Fibroblast of lung (primary cell): ENCODE results near the gene AFAP1. TPM values are rescaled to one million over a fixed set of nuclear protein-coding genes. Genes with fewer than 3 reads are reported as not detected.

ENCODE experiments used
- DNase-seq, 2 donors: peaks; one replicate each; pipeline versions ENCODE4 v3.0.0 to v3.0.0-alpha.2; 2010; ENCODE audit warnings: low read depth in 2 of 2
- H2AFZ ChIP-seq: 2 replicates; pipeline ENCODE4 v1.5.1; 2012; ENCODE audit warnings: low read length, control low read depth, inconsistent platforms
- H3K27ac ChIP-seq: 2 replicates; pipeline ENCODE4 v1.5.1; 2011; ENCODE audit warnings: low read length, control low read depth; ENCODE audit not compliant: insufficient read depth
- H3K27me3 ChIP-seq: 2 replicates; pipeline ENCODE4 v1.5.1; 2011; ENCODE audit warnings: mild to moderate bottlenecking, low read length; ENCODE audit not compliant: control insufficient read depth, insufficient read depth
- H3K36me3 ChIP-seq: 2 replicates; pipeline ENCODE4 v1.5.1; 2011; ENCODE audit warnings: low read length; ENCODE audit not compliant: control insufficient read depth, insufficient read depth
- H3K4me1 ChIP-seq: 2 replicates; pipeline ENCODE4 v1.5.1; 2011; ENCODE audit warnings: low read length; ENCODE audit not compliant: control insufficient read depth, insufficient read depth; ENCODE audit errors: extremely low read depth
- H3K4me2 ChIP-seq: 2 replicates; pipeline ENCODE4 v1.5.1; 2011; ENCODE audit warnings: low read length, control low read depth; ENCODE audit not compliant: insufficient read depth; ENCODE audit errors: extremely low read depth
- H3K4me3 ChIP-seq, 4 experiments: fragments of 200-600 bp in 1 of 4; sonication (generic) in 1 of 4; replicated peaks in 1 of 4; 2 replicates each; pipeline ENCODE4 v1.5.1; 2011 to 2016; ENCODE audit warnings: low read length in 4 of 4, low read depth in 3 of 4, mild to moderate bottlenecking in 3 of 4, control low read depth in 2 of 4, inconsistent platforms in 1 of 4, mixed read lengths in 1 of 4; ENCODE audit not compliant: insufficient read depth in 1 of 4; ENCODE audit errors: control extremely low read depth in 1 of 4
- H3K79me2 ChIP-seq: 2 replicates; pipeline ENCODE4 v1.5.1; 2012; ENCODE audit warnings: mild to moderate bottlenecking, low read length, inconsistent platforms; ENCODE audit not compliant: control insufficient read depth, insufficient read depth
- H3K9ac ChIP-seq: 2 replicates; pipeline ENCODE4 v1.5.1; 2011; ENCODE audit warnings: mild to moderate bottlenecking, low read length, control low read depth; ENCODE audit not compliant: insufficient read depth
- H3K9me3 ChIP-seq: 2 replicates; pipeline ENCODE4 v1.5.1; 2012; ENCODE audit warnings: low read depth, low read length; ENCODE audit not compliant: control insufficient read depth, insufficient read depth
- H4K20me1 ChIP-seq: 2 replicates; pipeline ENCODE4 v1.5.1; 2011; ENCODE audit warnings: low read length; ENCODE audit not compliant: control insufficient read depth, insufficient read depth; ENCODE audit errors: extremely low read depth
- CTCF ChIP-seq, 2 donors: IDR thresholded peaks in 1 of 2; conservative IDR thresholded peaks in 1 of 2; 1 replicate in 1 of 2; 2 replicates in 1 of 2; pipeline ENCODE4 v1.5.1; 2011 to 2012; ENCODE audit warnings: low read length in 2 of 2, control low read depth in 1 of 2, inconsistent platforms in 1 of 2, low read depth in 1 of 2, mild to moderate bottlenecking in 1 of 2
- EZH2 ChIP-seq: IDR thresholded peaks from 2 replicates; pipeline ENCODE4 v1.5.1; 2012; ENCODE audit warnings: low read length, control low read depth, mild to moderate bottlenecking; ENCODE audit errors: missing control alignments
- polyA plus RNA-seq, 2 donors: library from polyadenylated mRNA; depleted of rRNA in 1 of 2; stranded (reverse) in 1 of 2; unstranded in 1 of 2; fragments of >200 nt; gene quantifications; 2 replicates each; pipeline ENCODE4 v1.2.1, GENCODE V29; 2011 to 2012; ENCODE audit warnings: missing spikeins in 1 of 2
- total RNA-seq: library from RNA; depleted of rRNA; stranded (reverse); fragments of >200 nt; gene quantifications from 2 replicates; pipeline ENCODE4 v1.2.1, GENCODE V29; 2014

The AFAP1 gene
- total and polyA plus RNA-seq, 2 donors (not counting 1 experiment from before 2014, with no cell fraction given) = 21.8 to 30.1 TPM

GRCh38 chr4:7862561-7863192 lies 77.0 kb downstream of the AFAP1 start:
- peaks cover 15% of the 10 kb centered on the region for H3K4me1 ChIP-seq
- H2AFZ ChIP-seq = no peak overlapping the region
- peak; percentile 39 to 52 for DNase-seq
- no peaks in the 10 kb centered on the region for H3K9me3 ChIP-seq
- H3K36me3 ChIP-seq = peaks cover 4% of the 10 kb centered on the region
- no peaks in the 10 kb centered on the region for H4K20me1 ChIP-seq
- no peak overlapping the region for H3K27ac ChIP-seq
- no peak overlapping the region for H3K9ac ChIP-seq
- H3K4me2 ChIP-seq = no peak overlapping the region
- no peak overlapping the region for H3K4me3 ChIP-seq
- H3K27me3 ChIP-seq = no peaks in the 10 kb centered on the region
- peaks cover 27% of the 10 kb centered on the region for H3K79me2 ChIP-seq
- no peak for TF ChIP-seq CTCF (conservative IDR thresholded peaks at IDR 0.05 in 1 of 2, IDR thresholded peaks at IDR 0.05 in 1 of 2; ENCODE audit: low read depth in 1 of 2, low read length in 2 of 2)
- no peak for TF ChIP-seq EZH2

GRCh38 chr4:7861440-7861881 lies 78.2 kb downstream of the AFAP1 start:
- Histone ChIP-seq H3K36me3 (no peaks in the 10 kb centered on the region), H3K4me2 (peak overlapping the region; percentile 69), H2AFZ (no peak overlapping the region), H3K9ac (no peak overlapping the region), H3K27ac (peak overlapping the region; percentile 69), H3K4me3 (no peak overlapping the region), H3K27me3 (no peaks in the 10 kb centered on the region), H3K9me3 (no peaks in the 10 kb centered on the region), H4K20me1 (no peaks in the 10 kb centered on the region), H3K79me2 (peaks cover 27% of the 10 kb centered on the region), H3K4me1 (peaks cover 19% of the 10 kb centered on the region)
- TF ChIP-seq CTCF (conservative IDR thresholded peaks at IDR 0.05 in 1 of 2, IDR thresholded peaks at IDR 0.05 in 1 of 2; ENCODE audit: low read depth in 1 of 2, low read length in 2 of 2) = no peak
- no peak for TF ChIP-seq EZH2
- DNase-seq = peak; percentile 82 to 99

GRCh38 chr4:7860600-7861163 lies 79.0 kb downstream of the AFAP1 start:
- no peak overlapping the region for H2AFZ ChIP-seq
- TF ChIP-seq CTCF (conservative IDR thresholded peaks at IDR 0.05 in 1 of 2, IDR thresholded peaks at IDR 0.05 in 1 of 2; ENCODE audit: low read depth in 1 of 2, low read length in 2 of 2) = no peak
- no peak for TF ChIP-seq EZH2
- H3K4me3 ChIP-seq = no peak overlapping the region
- H3K4me2 ChIP-seq = no peak overlapping the region
- no peak for DNase-seq
- no peaks in the 10 kb centered on the region for H3K9me3 ChIP-seq
- H3K9ac ChIP-seq = no peak overlapping the region
- peaks cover under 1% of the 10 kb centered on the region for H3K36me3 ChIP-seq
- peaks cover 19% of the 10 kb centered on the region for H3K4me1 ChIP-seq
- H3K27me3 ChIP-seq = no peaks in the 10 kb centered on the region
- H3K27ac ChIP-seq = peak overlapping the region; percentile 39
- no peaks in the 10 kb centered on the region for H4K20me1 ChIP-seq
- peaks cover 30% of the 10 kb centered on the region for H3K79me2 ChIP-seq
